Measurements from ENCODE around the gene LRRC59.

DNA sequence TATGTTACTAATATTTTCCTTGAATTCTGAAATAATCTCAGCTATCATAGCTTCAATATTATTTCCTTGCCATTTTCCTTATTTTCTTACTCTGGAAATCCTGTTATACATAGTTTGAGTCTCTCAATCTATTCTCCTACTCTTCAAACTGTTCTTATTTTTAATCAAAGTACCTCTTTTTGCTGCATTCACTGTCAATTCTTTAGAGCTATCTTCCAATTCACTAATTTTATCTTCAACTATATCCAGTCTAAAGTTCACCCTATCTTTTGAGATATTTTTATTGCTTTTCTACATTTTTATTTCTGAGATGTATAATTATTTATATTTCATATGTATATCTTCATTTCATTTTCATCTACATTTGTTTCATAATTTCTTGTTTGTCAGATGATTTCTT, 58.7 kb downstream of the LRRC59 start:
- TF ChIP-seq CTCF (IDR thresholded peaks at IDR 0.05; ENCODE audit: insufficient read depth, low read depth, low read length) (no peak), EZH2 (IDR thresholded peaks at IDR 0.05; ENCODE audit: insufficient read depth, low read length) (no peak)
